Fibroblast of villous mesenchyme (primary cell): ENCODE data around the gene CD55. TPM values are rescaled to one million over a fixed set of nuclear protein-coding genes. Genes with fewer than 3 reads are reported as not detected.
A peak's percentile ranks its signal among the peaks of the same experiment; 100 is the strongest.

ENCODE experiments used
- DNase-seq: peaks from one replicate; pipeline ENCODE4 v3.0.0-alpha.2; 2010; ENCODE audit warnings: low read depth
- H3K4me3 ChIP-seq: 2 replicates; pipeline ENCODE4 v1.5.1; 2011; ENCODE audit warnings: low read depth, mild to moderate bottlenecking, low read length
- CTCF ChIP-seq: IDR thresholded peaks from 2 replicates; pipeline ENCODE4 v1.5.1; 2012; ENCODE audit warnings: low read depth, mild to moderate bottlenecking, low read length; ENCODE audit not compliant: insufficient read depth
- total RNA-seq: library from RNA; depleted of rRNA; stranded (reverse); fragments of >200 nt; gene quantifications from 2 replicates; pipeline ENCODE4 v1.2.3, GENCODE V29; 2012

The CD55 gene
- total RNA-seq, 1 donor: 29.4 TPM

DNA sequence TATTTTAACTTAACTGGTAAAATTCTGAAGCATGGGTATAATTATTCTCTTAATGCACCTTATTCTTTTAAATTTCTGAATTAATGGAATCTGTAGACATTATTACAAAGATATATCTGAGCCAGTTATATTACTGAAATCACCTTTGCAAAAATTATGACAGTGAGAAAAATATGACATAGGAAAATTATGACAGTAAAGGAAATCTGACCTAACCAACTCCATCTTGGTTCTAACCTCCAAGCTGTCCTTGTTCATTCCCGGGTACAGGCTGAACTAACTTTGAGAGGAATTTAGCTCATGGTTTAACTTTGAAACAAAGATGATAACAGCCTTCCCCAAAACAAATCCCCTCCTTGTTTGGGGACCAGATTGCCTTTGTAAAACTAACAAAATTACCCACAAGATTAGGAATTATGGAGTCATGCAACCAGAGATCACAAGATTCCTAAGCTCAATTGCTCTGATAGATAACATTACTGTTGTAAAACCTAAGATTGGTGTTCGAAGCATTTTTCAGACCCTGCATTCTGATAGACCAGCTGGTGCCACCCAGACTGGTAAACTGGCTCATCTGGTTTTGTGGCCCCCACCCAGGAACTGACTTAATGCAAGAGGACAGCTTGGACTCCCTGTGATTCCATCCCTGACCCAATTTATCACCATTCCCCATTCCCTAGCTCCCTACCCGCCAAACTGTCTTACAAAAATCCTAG, 9.4 kb upstream of the CD55 start:
- TF ChIP-seq CTCF: no peak
- peak; percentile 53 for DNase-seq
- no peak overlapping the region for H3K4me3 ChIP-seq

DNA sequence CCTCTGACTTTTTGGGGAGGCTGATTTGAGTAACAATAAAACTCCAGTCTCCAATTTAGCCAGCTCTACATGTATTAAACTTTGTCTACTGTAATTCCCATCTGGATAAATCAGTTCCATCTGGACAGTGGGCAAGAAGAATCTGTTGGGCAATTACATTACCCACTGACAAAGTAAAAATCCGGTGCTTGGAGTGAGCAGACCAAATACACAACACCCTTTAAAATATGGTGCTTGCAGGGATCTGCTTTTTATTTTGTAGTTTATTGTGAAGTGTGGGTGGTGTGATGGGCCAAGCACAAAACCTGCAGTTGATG, 8.9 kb upstream of the CD55 start:
- H3K4me3 ChIP-seq: no peak overlapping the region
- DNase-seq: peak; percentile 53
- no peak for TF ChIP-seq CTCF

DNA sequence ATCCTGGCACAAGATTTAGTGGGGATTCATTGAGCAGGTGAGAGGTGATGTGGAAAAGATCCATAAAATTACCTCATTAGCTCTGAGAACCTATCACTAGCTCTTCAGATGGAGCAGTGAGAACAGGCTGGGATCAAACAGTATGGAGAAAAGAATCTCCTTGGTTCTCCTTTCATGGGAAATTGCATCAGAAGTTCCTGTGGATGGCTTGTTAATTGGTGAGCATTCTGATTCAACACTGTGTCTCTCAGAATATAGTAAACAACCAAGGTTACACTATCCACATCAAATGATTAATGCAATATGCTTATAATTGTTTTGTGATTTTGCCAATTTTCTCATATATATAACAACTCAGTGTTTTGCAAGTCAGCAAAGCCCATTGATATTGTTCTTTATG, 8.3 kb upstream of the CD55 start:
- no peak for TF ChIP-seq CTCF

GRCh38 chr1:207314816-207315215, 6.7 kb upstream of the CD55 start:
- DNase-seq: peak; percentile 92
- no peak for TF ChIP-seq CTCF
- no peak overlapping the region for H3K4me3 ChIP-seq

More for the DNA sequence above, 8.3 kb upstream of the CD55 start:
- DNase-seq: peak; percentile 57
- no peak overlapping the region for H3K4me3 ChIP-seq

- no peak for DNase-seq
Observed at GRCh38 chr1:207315435-207315834, 6.0 kb upstream of the CD55 start.

GRCh38 chr1:207316141-207316540, 5.3 kb upstream of the CD55 start:
- no peak for DNase-seq
- no peak for TF ChIP-seq CTCF
- no peak overlapping the region for H3K4me3 ChIP-seq

More at GRCh38 chr1:207315435-207315834, 6.0 kb upstream of the CD55 start:
- H3K4me3 ChIP-seq: no peak overlapping the region
- TF ChIP-seq CTCF: no peak
